K562 (cell line): ENCODE measurements around the gene VTA1.

Experiments used
- CTCF ChIP-seq, 3 experiments: IDR thresholded peaks in 2 of 3; conservative IDR thresholded peaks in 1 of 3; 2 replicates each; pipeline ENCODE4 v1.5.1; 2011 to 2012; ENCODE audit warnings: low read length in 3 of 3, mild to moderate bottlenecking in 3 of 3, control low read depth in 2 of 3, improper control_type of control experiment in 1 of 3, inconsistent platforms in 1 of 3, low read depth in 1 of 3, mixed read lengths in 1 of 3, moderate library complexity in 1 of 3; ENCODE audit not compliant: insufficient read depth in 2 of 3
- HIVEP1 ChIP-seq: fragments of 250-450 bp; sonication (Bioruptor Pico); IDR thresholded peaks from 2 replicates; pipeline ENCODE4 v1.4.0; 2020; ENCODE audit warnings: mild to moderate bottlenecking
- JUND ChIP-seq, 2 experiments: IDR thresholded peaks; 2 replicates in 1 of 2; 3 replicates in 1 of 2; pipeline ENCODE4 v1.6.1; 2011; ENCODE audit warnings: borderline replicate concordance in 2 of 2, low read depth in 2 of 2, low read length in 2 of 2, improper control_type of control experiment in 1 of 2, missing biosample characterization in 1 of 2, missing genetic modification characterization in 1 of 2, missing genetic modification reagents in 1 of 2
- POLR2A ChIP-seq: fragments of 450-650 bp; conservative IDR thresholded peaks from 2 replicates; pipeline ENCODE4 v1.6.1; 2016
- SP1 ChIP-seq: sonication (generic); formaldehyde crosslinking; IDR thresholded peaks from 2 replicates; pipeline ENCODE4 v1.8.1; 2022; ENCODE audit warnings: mild to moderate bottlenecking, missing genetic modification reagents
- SRF ChIP-seq, 2 experiments: fragments of 250-450, 450-650 bp in 1 of 2; sonication (Bioruptor Pico) in 1 of 2; sonication (generic) in 1 of 2; formaldehyde crosslinking; IDR thresholded peaks; 2 replicates each; pipeline versions ENCODE4 v1.5.0 to v1.5.1; 2020 to 2022; ENCODE audit warnings: mild to moderate bottlenecking in 1 of 2, missing genetic modification reagents in 1 of 2

- no peak for TF ChIP-seq CTCF (IDR thresholded peaks at IDR 0.05 in 2 of 3, conservative IDR thresholded peaks at IDR 0.05 in 1 of 3; ENCODE audit: insufficient read depth in 2 of 3, low read depth in 1 of 3, low read length in 3 of 3)
- TF ChIP-seq POLR2A, result no peak
- no peak for TF ChIP-seq SP1
- no peak for TF ChIP-seq HIVEP1 (CRISPR knock-in tag)
- TF ChIP-seq JUND (IDR thresholded peaks at IDR 0.05; ENCODE audit: borderline replicate concordance, low read depth, low read length), result no peak
- TF ChIP-seq JUND (tag; IDR thresholded peaks at IDR 0.05; ENCODE audit: borderline replicate concordance, low read depth, low read length), result no peak
- TF ChIP-seq SRF (CRISPR knock-in tag; IDR thresholded peaks at IDR 0.05), result no peak
These were observed 37.2 kb downstream of the VTA1 start for GRCh38 chr6:142184307-142184706.
